BLaER1 treated with 17β-estradiol and CSF1 and Interleukin-3, amounts not matched to agents 10 nM and 100 nM (cell line): Measurements from ENCODE around the gene CYBRD1.

ENCODE experiments used
- H3K27ac ChIP-seq, 11 experiments: shearing (Covaris generic); formaldehyde crosslinking; 2 replicates each; pipeline ENCODE4 v1.8.1; 2022
- H3K27me3 ChIP-seq, 11 experiments: shearing (Covaris generic); formaldehyde crosslinking; 2 replicates each; pipeline ENCODE4 v1.8.1; 2022
- H3K36me3 ChIP-seq, 11 experiments: shearing (Covaris generic); formaldehyde crosslinking; 2 replicates each; pipeline ENCODE4 v1.8.1; 2022
- H3K4me1 ChIP-seq, 10 experiments: shearing (Covaris generic); formaldehyde crosslinking; 2 replicates each; pipeline ENCODE4 v1.8.1; 2022
- H3K4me2 ChIP-seq, 11 experiments: shearing (Covaris generic); formaldehyde crosslinking; 2 replicates each; pipeline ENCODE4 v1.8.1; 2022
- H3K4me3 ChIP-seq, 10 experiments: shearing (Covaris generic); formaldehyde crosslinking; 2 replicates each; pipeline ENCODE4 v1.8.1; 2022
- H3K9ac ChIP-seq, 11 experiments: shearing (Covaris generic); formaldehyde crosslinking; 2 replicates each; pipeline ENCODE4 v1.8.1; 2022
- H3K9me3 ChIP-seq, 11 experiments: shearing (Covaris generic); formaldehyde crosslinking; replicated peaks in 1 of 11; 2 replicates each; pipeline ENCODE4 v1.8.1; 2022
- H4K20me1 ChIP-seq, 11 experiments: shearing (Covaris generic); formaldehyde crosslinking; 2 replicates each; pipeline ENCODE4 v1.8.1; 2022
- Cebpa-rat ChIP-seq, 11 experiments: shearing (Covaris generic); IDR thresholded peaks; 2 replicates each; pipeline ENCODE4 v1.8.1; 2022

The CYBRD1 gene

DNA sequence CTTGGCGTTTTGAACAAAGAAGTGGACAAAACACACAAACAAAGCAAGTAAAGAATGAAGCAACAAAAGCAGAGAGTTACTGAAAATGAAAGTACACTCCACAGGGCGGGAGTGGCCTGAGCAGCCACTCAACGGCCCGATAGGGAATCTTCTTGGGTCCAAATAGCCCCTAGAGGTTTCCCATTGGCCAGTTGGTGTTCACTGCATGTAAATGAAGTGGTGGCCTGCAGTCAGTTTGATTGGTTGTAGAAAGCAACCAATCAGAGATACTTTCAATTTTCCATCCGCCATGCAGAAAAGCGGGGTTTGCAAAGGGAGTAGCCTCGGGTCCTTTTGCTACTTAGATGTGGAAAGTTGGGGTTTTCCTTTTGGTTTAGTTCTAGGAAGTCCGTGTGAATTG, 31.6 kb downstream of the CYBRD1 start:
- Histone ChIP-seq H3K27ac (no peak overlapping the region), H3K4me2 (no peak overlapping the region), H4K20me1 (no peaks in the 10 kb centered on the region), H3K36me3 (no peaks in the 10 kb centered on the region), H3K27me3 (no peaks in the 10 kb centered on the region), H3K4me3 (no peak overlapping the region), H3K4me1 (no peaks in the 10 kb centered on the region), H3K9ac (no peak overlapping the region), H3K9me3 (peaks cover 0 to 5% (median 0%) of the 10 kb centered on the region in 11 experiments; a peak in 2 of 22 replicates)
- TF ChIP-seq Cebpa-rat (IDR thresholded peaks at IDR 0.05): no peak

- no peaks in the 10 kb centered on the region for H3K4me1 ChIP-seq
- peaks cover 0 to 5% (median 0%) of the 10 kb centered on the region in 11 experiments; a peak in 2 of 22 replicates for H3K9me3 ChIP-seq
- H3K9ac ChIP-seq: no peak overlapping the region
- H3K27me3 ChIP-seq: no peaks in the 10 kb centered on the region
- H3K27ac ChIP-seq: no peak overlapping the region
- TF ChIP-seq Cebpa-rat (IDR thresholded peaks at IDR 0.05): no peak
- H3K4me2 ChIP-seq: no peak overlapping the region
- no peaks in the 10 kb centered on the region for H4K20me1 ChIP-seq
- no peaks in the 10 kb centered on the region for H3K36me3 ChIP-seq
- H3K4me3 ChIP-seq: no peak overlapping the region
Measured at GRCh38 chr2:171554991-171555615, 32.8 kb downstream of the CYBRD1 start.

- no peak overlapping the region for H3K4me3 ChIP-seq
Measured at GRCh38 chr2:171557363-171557762, 35.1 kb downstream of the CYBRD1 start.

GRCh38 chr2:171563301-171563700, 41.0 kb downstream of the CYBRD1 start:
- Histone ChIP-seq H3K4me3 (no peak overlapping the region), H3K27me3 (no peaks in the 10 kb centered on the region), H3K4me2 (no peak overlapping the region), H3K36me3 (no peaks in the 10 kb centered on the region), H3K9ac (no peak overlapping the region), H3K4me1 (no peaks in the 10 kb centered on the region), H3K9me3 (peaks cover 0 to 12% (median 0%) of the 10 kb centered on the region in 11 experiments; a peak in 7 of 22 replicates), H3K27ac (no peak overlapping the region), H4K20me1 (no peaks in the 10 kb centered on the region)
- no peak for TF ChIP-seq Cebpa-rat (IDR thresholded peaks at IDR 0.05)

More at GRCh38 chr2:171557363-171557762, 35.1 kb downstream of the CYBRD1 start:
- Histone ChIP-seq H3K9ac (no peak overlapping the region), H3K4me2 (no peak overlapping the region), H4K20me1 (no peaks in the 10 kb centered on the region), H3K4me1 (no peaks in the 10 kb centered on the region), H3K27ac (no peak overlapping the region), H3K9me3 (peaks cover 0 to 5% (median 0%) of the 10 kb centered on the region in 11 experiments; a peak in 2 of 22 replicates), H3K27me3 (no peaks in the 10 kb centered on the region), H3K36me3 (no peaks in the 10 kb centered on the region)
- TF ChIP-seq Cebpa-rat (IDR thresholded peaks at IDR 0.05): no peak

- Histone ChIP-seq H3K27me3 (no peaks in the 10 kb centered on the region), H4K20me1 (no peaks in the 10 kb centered on the region), H3K36me3 (no peaks in the 10 kb centered on the region), H3K4me1 (no peaks in the 10 kb centered on the region), H3K27ac (no peak overlapping the region), H3K4me3 (no peak overlapping the region), H3K9ac (no peak overlapping the region), H3K4me2 (no peak overlapping the region), H3K9me3 (peaks cover 0 to 12% (median 0%) of the 10 kb centered on the region in 11 experiments; a peak in 7 of 22 replicates)
- no peak for TF ChIP-seq Cebpa-rat (IDR thresholded peaks at IDR 0.05)
Measured at GRCh38 chr2:171564463-171564862, 42.2 kb downstream of the CYBRD1 start.

- Histone ChIP-seq H3K4me2 (no peak overlapping the region), H4K20me1 (no peaks in the 10 kb centered on the region), H3K27me3 (no peaks in the 10 kb centered on the region), H3K9me3 (peaks cover 0 to 12% (median 0%) of the 10 kb centered on the region in 11 experiments; a peak in 7 of 22 replicates), H3K27ac (no peak overlapping the region), H3K4me1 (no peaks in the 10 kb centered on the region), H3K4me3 (no peak overlapping the region), H3K36me3 (no peaks in the 10 kb centered on the region), H3K9ac (no peak overlapping the region)
- no peak for TF ChIP-seq Cebpa-rat (IDR thresholded peaks at IDR 0.05)
Measured at GRCh38 chr2:171566057-171566456, 43.8 kb downstream of the CYBRD1 start.

DNA sequence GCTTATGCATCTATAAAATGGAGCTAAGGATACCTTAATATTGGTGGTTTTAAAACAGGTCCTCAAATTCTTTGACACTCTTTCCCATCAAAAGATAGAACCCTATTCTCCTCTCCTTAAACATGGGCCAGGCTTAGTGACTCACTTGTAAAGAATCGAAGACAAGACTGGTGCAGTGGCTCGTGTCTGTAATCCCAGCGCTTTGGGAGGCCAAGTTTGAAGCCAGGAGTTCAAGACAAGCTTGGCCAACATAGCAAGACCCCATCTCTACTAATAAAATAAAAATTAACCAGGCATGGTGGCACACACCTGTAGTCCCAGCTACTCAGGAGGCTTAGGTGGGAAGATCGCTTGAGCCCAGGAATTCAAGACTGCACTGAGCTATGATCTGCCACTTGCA, 44.5 kb downstream of the CYBRD1 start:
- TF ChIP-seq Cebpa-rat (IDR thresholded peaks at IDR 0.05): no peak

DNA sequence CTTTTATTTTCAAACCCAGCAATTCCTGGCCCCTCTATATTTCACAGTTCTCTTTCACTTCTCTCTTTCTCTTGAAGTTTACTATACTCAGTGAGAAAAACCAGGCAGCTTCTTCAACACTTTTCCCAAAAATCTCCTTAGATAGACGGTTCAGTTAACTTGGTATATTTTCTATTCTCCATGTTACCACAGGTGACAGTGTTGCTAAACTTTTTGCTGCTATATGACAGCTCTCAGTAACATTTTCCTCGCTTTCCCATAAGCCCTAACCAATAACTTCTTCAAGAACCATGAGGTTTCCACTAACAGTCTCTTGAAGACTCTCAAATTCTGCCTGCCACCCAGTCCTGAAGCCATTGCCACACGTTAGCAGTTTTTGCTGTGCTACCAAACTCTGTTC, 45.8 kb downstream of the CYBRD1 start:
- TF ChIP-seq Cebpa-rat (IDR thresholded peaks at IDR 0.05): no peak
- Histone ChIP-seq H3K4me2 (no peak overlapping the region), H3K27ac (no peak overlapping the region), H3K9ac (no peak overlapping the region), H3K9me3 (peaks cover 0 to 12% (median 0%) of the 10 kb centered on the region in 11 experiments; a peak in 7 of 22 replicates), H3K36me3 (no peaks in the 10 kb centered on the region), H3K4me3 (no peak overlapping the region), H4K20me1 (no peaks in the 10 kb centered on the region), H3K4me1 (no peaks in the 10 kb centered on the region), H3K27me3 (no peaks in the 10 kb centered on the region)

More for the DNA sequence above, 44.5 kb downstream of the CYBRD1 start:
- Histone ChIP-seq H3K27ac (no peak overlapping the region), H3K4me1 (no peaks in the 10 kb centered on the region), H3K4me2 (no peak overlapping the region), H3K4me3 (no peak overlapping the region), H3K9me3 (peaks cover 0 to 12% (median 0%) of the 10 kb centered on the region in 11 experiments; a peak in 7 of 22 replicates), H3K36me3 (no peaks in the 10 kb centered on the region), H3K27me3 (no peaks in the 10 kb centered on the region), H4K20me1 (no peaks in the 10 kb centered on the region), H3K9ac (no peak overlapping the region)

- Histone ChIP-seq H3K9ac (no peak overlapping the region), H4K20me1 (no peaks in the 10 kb centered on the region), H3K9me3 (peaks cover 0 to 10% (median 0%) of the 10 kb centered on the region in 11 experiments; a peak in 7 of 22 replicates), H3K27ac (no peak overlapping the region), H3K27me3 (no peaks in the 10 kb centered on the region), H3K4me2 (no peak overlapping the region), H3K4me1 (no peaks in the 10 kb centered on the region), H3K36me3 (no peaks in the 10 kb centered on the region), H3K4me3 (no peak overlapping the region)
- TF ChIP-seq Cebpa-rat (IDR thresholded peaks at IDR 0.05): no peak
Measured at GRCh38 chr2:171571721-171572120, 49.4 kb downstream of the CYBRD1 start.
